Sciatic nerve (tissue), 2 donors: ENCODE results near the gene ALOXE3. TPM values are rescaled to one million over a fixed set of nuclear protein-coding genes. Genes with fewer than 3 reads are reported as not detected.

ENCODE experiments used
- ATAC-seq: fragments of 200-7000 bp; cut with Tn5 transposase; one replicate; pipeline ENCODE4 v1.9.1; 2020; ENCODE audit warnings: mild to moderate bottlenecking, moderate library complexity
- DNase-seq: peaks from one replicate; pipeline ENCODE4 v3.0.0-alpha.2; 2020; ENCODE audit warnings: low spot score
- intact Hi-C: fragments of 100-400 bp; cut with DNase I; formaldehyde crosslinking; loops from one replicate; pipeline ENCODE4 v1.14.2; 2022
- total RNA-seq: library from RNA; stranded (reverse); fragmentation: NEBNext Ultra II Directional; extraction: Animal tissue kit (Norgen Biotek cat#: 25700); gene quantifications from one replicate; pipeline ENCODE4 v1.2.1, GENCODE V29; 2021
- donor health status: DM: no; HTN: no; CAD: no.
- donor health status: DM: no; HTN: no; CAD: no.

ALOXE3 gene
- total RNA-seq, 1 donor from 2014 or later, result not detected

GRCh38 chr17:8125947-8126490 lies 7.7 kb upstream of the ALOXE3 start:
- peak; percentile 8 for ATAC-seq
- peak; percentile 70 for DNase-seq
- intact Hi-C loops, result no loop called here

- DNase-seq (peak; percentile 92), ATAC-seq (peak; percentile 65)
- intact Hi-C loops, result no loop called here
Observed at GRCh38 chr17:8125154-8125946, 7.0 kb upstream of the ALOXE3 start.

GRCh38 chr17:8124350-8125153 lies 6.2 kb upstream of the ALOXE3 start:
- no peak for ATAC-seq
- intact Hi-C loops, result loop anchor here (5.0 kb wide), 1 partner anchor 58 kb away; no protein-coding TSS in a partner anchor
- DNase-seq, result peak; percentile 63

- no peak for ATAC-seq
- intact Hi-C loops, result loop anchor here (5.0 kb wide), 1 partner anchor 58 kb away; no protein-coding TSS in a partner anchor
- DNase-seq, result peak; percentile 71
Observed at GRCh38 chr17:8123695-8124349, 5.5 kb upstream of the ALOXE3 start, which contains the start of gene HES7. HES7 (minus strand) TSS chr17:8124106; CDS start chr17:8124084, 22 bp downstream.

GRCh38 chr17:8122924-8123694 lies 4.8 kb upstream of the ALOXE3 start:
- peak; percentile 70 for DNase-seq
- intact Hi-C loops, result loop anchor here (5.0 kb wide), 1 partner anchor 59 kb away; no protein-coding TSS in a partner anchor
- peak; percentile 9 for ATAC-seq

GRCh38 chr17:8122422-8122923 lies 4.2 kb upstream of the ALOXE3 start:
- intact Hi-C loops, result loop anchor here (5.0 kb wide), 1 partner anchor 60 kb away; no protein-coding TSS in a partner anchor
- peak; percentile 68 for DNase-seq

GRCh38 chr17:8121681-8122421 lies 3.5 kb upstream of the ALOXE3 start:
- peak; percentile 82 for DNase-seq
- no peak for ATAC-seq
- intact Hi-C loops, result loop anchor here (5.0 kb wide), 1 partner anchor 60 kb away; no protein-coding TSS in a partner anchor

More at GRCh38 chr17:8122422-8122923, 4.2 kb upstream of the ALOXE3 start:
- no peak for ATAC-seq

- intact Hi-C loops, result loop anchor here (5.0 kb wide), 1 partner anchor 61 kb away; no protein-coding TSS in a partner anchor
- no peak for ATAC-seq
- DNase-seq, result no peak
Observed at GRCh38 chr17:8121407-8121680, 3.0 kb upstream of the ALOXE3 start.

- no peak for ATAC-seq
- intact Hi-C loops, result loop anchor here (5.0 kb wide), 1 partner anchor 62 kb away; no protein-coding TSS in a partner anchor
- DNase-seq, result peak; percentile 76
Observed at GRCh38 chr17:8120520-8121406, 2.4 kb upstream of the ALOXE3 start.

GRCh38 chr17:8119581-8120519 lies 1.5 kb upstream of the ALOXE3 start:
- DNase-seq, result peak; percentile 88
- intact Hi-C loops, result loop anchor here (5.0 kb wide), 1 partner anchor 62 kb away; no protein-coding TSS in a partner anchor
- peak; percentile 77 for ATAC-seq

- intact Hi-C loops, result no loop called here
- ATAC-seq (peak; percentile 85), DNase-seq (peak; percentile 92)
Observed at GRCh38 chr17:8118769-8119580, 661 bp upstream of the ALOXE3 start.

GRCh38 chr17:8117367-8117979 lies 841 bp downstream of the ALOXE3 start:
- intact Hi-C loops, result no loop called here
- DNase-seq (no peak), ATAC-seq (no peak)

- ATAC-seq (no peak), DNase-seq (no peak)
- intact Hi-C loops, result no loop called here
Observed at GRCh38 chr17:8116776-8117175, 1.5 kb downstream of the ALOXE3 start.

GRCh38 chr17:8110907-8111306 lies 7.4 kb downstream of the ALOXE3 start:
- intact Hi-C loops, result no loop called here
- ATAC-seq, result no peak
- no peak for DNase-seq
